Measurements from ENCODE around the gene PCTP. TPM values are rescaled to one million over a fixed set of nuclear protein-coding genes. Genes with fewer than 3 reads are reported as not detected.

The PCTP gene
- total RNA-seq, 1 experiment from 2014 or later, result 17.3 TPM

DNA sequence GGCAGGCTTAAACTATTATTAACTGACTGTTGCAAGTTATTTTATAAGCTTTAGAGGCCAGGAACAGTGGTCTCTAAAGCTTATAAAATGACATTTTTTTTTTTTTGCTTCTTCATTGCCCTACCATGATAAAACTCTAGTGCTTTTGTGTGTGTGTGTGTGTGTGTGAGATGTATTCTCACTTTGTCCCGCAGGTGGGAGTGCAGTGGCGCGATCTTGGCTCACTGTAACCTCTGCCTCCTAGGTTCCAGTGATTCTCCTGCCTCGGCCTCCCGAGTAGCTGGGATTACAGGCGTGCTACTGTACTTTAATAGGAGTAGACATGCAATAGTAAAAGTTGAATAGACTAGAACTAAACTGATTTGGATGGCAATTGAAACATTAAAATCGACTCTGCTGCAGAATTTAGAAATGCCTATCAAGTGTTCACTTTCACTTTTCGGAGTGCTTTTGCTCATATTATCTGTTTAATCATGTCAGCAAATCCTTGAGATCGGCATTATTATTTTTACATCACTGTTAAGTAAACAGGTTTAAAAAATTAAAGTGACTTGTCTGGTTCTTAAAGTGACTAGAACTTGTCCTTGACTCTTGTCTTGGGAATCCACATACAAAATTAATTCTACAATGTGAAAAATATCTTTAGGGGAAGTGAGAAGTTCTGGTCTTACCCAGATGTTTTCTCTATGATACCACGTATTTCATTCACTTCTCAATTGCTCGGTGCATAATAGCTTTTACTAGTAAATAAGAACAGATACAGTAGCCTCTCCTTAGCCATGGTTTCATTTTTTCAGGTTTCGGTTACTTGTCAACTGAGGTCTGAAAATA, 8.4 kb upstream of the PCTP start:
- H3K4me3 ChIP-seq, result peak overlapping the region; percentile 30; the same call in 1 of the 2 replicates
- H3K9me3 ChIP-seq (ENCODE audit: insufficient read depth, low read depth), result peaks cover 7% of the 10 kb centered on the region; the same call in 1 of the 2 replicates
- H3F3A ChIP-seq (ENCODE audit: insufficient read depth, low read depth), result no peaks in the 10 kb centered on the region; the same call in 1 of the 2 replicates
- no peaks in the 10 kb centered on the region for H3K36me3 ChIP-seq (ENCODE audit: low read depth)
- POLR2A ChIA-PET (ENCODE audit: unreplicated experiment), result interaction anchor here (0.6 to 0.7 kb wide), 2 partner anchors 169 to 1161 kb away, joined by 6 to 9 read pairs; no protein-coding TSS in a partner anchor
- H3K4me1 ChIP-seq (replicated peaks; ENCODE audit: insufficient read depth), result peaks cover 13% of the 10 kb centered on the region
- H3K27ac ChIP-seq, result peak overlapping the region; percentile 85
- peak overlapping the region; percentile 73 for H3K4me2 ChIP-seq
- no peaks in the 10 kb centered on the region for H4K20me1 ChIP-seq (ENCODE audit: insufficient read depth)
- H3K9me2 ChIP-seq (ENCODE audit: insufficient read depth), result no peaks in the 10 kb centered on the region
- H3K27me3 ChIP-seq (ENCODE audit: insufficient read depth, low read depth), result no peaks in the 10 kb centered on the region
- peak overlapping the region; percentile 74 for H2AFZ ChIP-seq
- no TSS peak for BruUV-seq (replicated peaks)
- TF ChIP-seq CTCF (conservative IDR thresholded peaks at IDR 0.05), result no peak
- intact Hi-C loops (cut with micrococcal nuclease; ENCODE audit: unreplicated experiment), result no loop called here
- no peaks in the 10 kb centered on the region for H3K79me2 ChIP-seq (ENCODE audit: low read depth)
- no peak for DNase-seq
- CTCF ChIA-PET, result interaction anchor here (0.6 kb wide), 1 partner anchor 1683 kb away, joined by 3 read pairs; no protein-coding TSS in a partner anchor

DNA sequence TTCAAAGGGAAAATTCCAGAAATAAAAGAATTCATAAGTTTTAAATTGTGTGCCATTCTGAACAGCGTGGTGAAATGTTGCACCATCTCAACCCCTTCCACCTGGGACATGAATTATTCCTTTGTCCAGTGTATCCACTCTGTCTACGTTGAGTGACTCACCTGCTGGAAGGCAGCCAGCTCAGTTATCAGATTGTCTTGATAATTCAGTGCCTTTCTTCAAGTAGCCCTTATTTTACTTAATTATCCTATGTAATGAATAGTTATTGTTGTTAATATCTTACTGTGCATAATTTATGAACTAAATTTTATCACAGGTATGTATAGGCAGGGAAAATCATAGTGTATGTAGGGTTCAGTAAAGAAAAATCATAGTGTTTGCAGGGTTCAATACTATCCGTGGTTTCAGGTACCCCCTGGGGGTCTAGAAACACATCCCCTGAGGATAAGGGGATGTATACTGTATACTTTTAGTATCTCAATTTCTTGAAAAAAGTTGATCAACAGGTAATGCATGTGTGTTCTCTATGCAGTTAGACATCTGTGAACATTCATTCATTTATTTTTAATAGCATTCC, 7.7 kb upstream of the PCTP start:
- Histone ChIP-seq H3K27ac (peak overlapping the region; percentile 85), H3K9me2 (ENCODE audit: insufficient read depth) (no peaks in the 10 kb centered on the region), H3K4me1 (replicated peaks; ENCODE audit: insufficient read depth) (peaks cover 13% of the 10 kb centered on the region), H3K9me3 (ENCODE audit: insufficient read depth, low read depth) (peaks cover 7% of the 10 kb centered on the region; the same call in 1 of the 2 replicates), H3K79me2 (ENCODE audit: low read depth) (no peaks in the 10 kb centered on the region), H3K27me3 (ENCODE audit: insufficient read depth, low read depth) (no peaks in the 10 kb centered on the region), H3F3A (ENCODE audit: insufficient read depth, low read depth) (no peaks in the 10 kb centered on the region; the same call in 1 of the 2 replicates), H2AFZ (peak overlapping the region; percentile 74), H4K20me1 (ENCODE audit: insufficient read depth) (no peaks in the 10 kb centered on the region), H3K36me3 (ENCODE audit: low read depth) (no peaks in the 10 kb centered on the region), H3K4me3 (peak overlapping the region; percentile 30; the same call in 1 of the 2 replicates), H3K4me2 (peak overlapping the region; percentile 73)
- DNase-seq, result peak; percentile 78 to 88
- ChIA-PET POLR2A (ENCODE audit: unreplicated experiment) (no interaction called here), CTCF (interaction anchor here (0.6 kb wide), 1 partner anchor 1682 kb away, joined by 3 read pairs; no protein-coding TSS in a partner anchor)
- no peak for TF ChIP-seq EZH2 (IDR thresholded peaks at IDR 0.05; ENCODE audit: low read depth)
- TF ChIP-seq CTCF (conservative IDR thresholded peaks at IDR 0.05), result no peak
- intact Hi-C loops (cut with micrococcal nuclease; ENCODE audit: unreplicated experiment), result no loop called here
- BruUV-seq (replicated peaks), result no TSS peak

- H3K4me1 ChIP-seq (replicated peaks; ENCODE audit: insufficient read depth), result peaks cover 17% of the 10 kb centered on the region
These were observed 5.6 kb upstream of the PCTP start for GRCh38 chr17:55745258-55745657.

More at GRCh38 chr17:55745258-55745657, 5.6 kb upstream of the PCTP start:
- no peak for DNase-seq
- ChIA-PET CTCF (no interaction called here), POLR2A (ENCODE audit: unreplicated experiment) (no interaction called here)
- Histone ChIP-seq H3K4me3 (no peak overlapping the region), H4K20me1 (ENCODE audit: insufficient read depth) (no peaks in the 10 kb centered on the region), H3K27me3 (ENCODE audit: insufficient read depth, low read depth) (no peaks in the 10 kb centered on the region), H2AFZ (no peak overlapping the region), H3K79me2 (ENCODE audit: low read depth) (no peaks in the 10 kb centered on the region), H3K4me2 (no peak overlapping the region), H3K27ac (no peak overlapping the region), H3K9me3 (ENCODE audit: insufficient read depth, low read depth) (peaks cover 7% of the 10 kb centered on the region; the same call in 1 of the 2 replicates), H3F3A (ENCODE audit: insufficient read depth, low read depth) (peaks cover 6% of the 10 kb centered on the region; the same call in 1 of the 2 replicates), H3K9me2 (ENCODE audit: insufficient read depth) (no peaks in the 10 kb centered on the region), H3K36me3 (ENCODE audit: low read depth) (no peaks in the 10 kb centered on the region)
- intact Hi-C loops (cut with micrococcal nuclease; ENCODE audit: unreplicated experiment), result no loop called here
- TF ChIP-seq CTCF (conservative IDR thresholded peaks at IDR 0.05), result no peak
- no peak for TF ChIP-seq EZH2 (IDR thresholded peaks at IDR 0.05; ENCODE audit: low read depth)
- no TSS peak for BruUV-seq (replicated peaks)

Data from PC-9 (cell line).